ENCODE data around the gene ZNF789. TPM values are rescaled to one million over a fixed set of nuclear protein-coding genes. Genes with fewer than 3 reads are reported as not detected.
"Not testable (repeated sequence)": the region's sequence is repeated elsewhere in the genome, so short reads cannot be mapped to it uniquely, and the experiment has no call there.

Gene ZNF789
- total RNA-seq, result 20.8 TPM

DNA sequence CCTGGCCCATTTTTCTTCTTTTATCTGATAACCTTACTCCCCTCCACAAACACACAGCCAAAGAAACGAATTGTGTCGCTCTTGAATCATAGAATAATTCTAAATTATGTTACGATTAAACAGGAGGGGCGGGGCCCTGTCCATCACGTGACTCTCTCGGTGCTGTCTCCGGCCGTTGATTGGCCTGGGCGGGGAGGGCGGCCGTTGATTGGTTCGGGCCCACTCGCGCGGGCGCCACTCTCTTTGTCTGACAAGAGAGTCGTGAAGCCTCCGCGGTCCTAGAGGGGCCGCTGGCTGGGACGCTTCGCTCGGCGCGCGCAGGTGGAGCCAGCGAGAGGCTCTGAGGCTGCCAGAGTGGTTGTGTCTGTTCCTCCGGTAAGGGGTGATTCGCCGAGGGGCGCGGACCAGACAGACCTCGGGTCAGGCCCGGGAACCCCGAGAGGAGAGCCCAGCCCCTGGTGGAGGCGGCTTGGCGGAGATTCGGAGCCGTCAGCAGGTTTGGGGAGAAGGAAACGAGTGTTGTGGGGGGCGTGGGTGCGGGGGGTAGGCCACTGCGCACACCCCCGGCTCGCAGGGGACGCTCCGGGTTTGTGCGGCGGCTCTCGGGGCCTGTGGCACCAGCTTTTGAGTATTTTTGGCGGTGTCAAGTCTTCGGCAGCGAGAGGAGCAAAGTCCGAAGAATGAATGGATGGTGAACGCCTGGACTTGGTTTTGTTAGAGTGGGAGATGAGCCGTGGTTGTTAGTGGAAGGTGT, at the start of gene ZNF789:
ZNF789 (plus strand) TSS at position 330 of the 754 bp plus-strand sequence. CDS start 3,567 bp downstream, outside the sequence.
- DNase-seq (ENCODE audit: low spot score in 2 of 2), result peak; percentile 99
- FAIRE-seq, result peak; percentile 85

DNA sequence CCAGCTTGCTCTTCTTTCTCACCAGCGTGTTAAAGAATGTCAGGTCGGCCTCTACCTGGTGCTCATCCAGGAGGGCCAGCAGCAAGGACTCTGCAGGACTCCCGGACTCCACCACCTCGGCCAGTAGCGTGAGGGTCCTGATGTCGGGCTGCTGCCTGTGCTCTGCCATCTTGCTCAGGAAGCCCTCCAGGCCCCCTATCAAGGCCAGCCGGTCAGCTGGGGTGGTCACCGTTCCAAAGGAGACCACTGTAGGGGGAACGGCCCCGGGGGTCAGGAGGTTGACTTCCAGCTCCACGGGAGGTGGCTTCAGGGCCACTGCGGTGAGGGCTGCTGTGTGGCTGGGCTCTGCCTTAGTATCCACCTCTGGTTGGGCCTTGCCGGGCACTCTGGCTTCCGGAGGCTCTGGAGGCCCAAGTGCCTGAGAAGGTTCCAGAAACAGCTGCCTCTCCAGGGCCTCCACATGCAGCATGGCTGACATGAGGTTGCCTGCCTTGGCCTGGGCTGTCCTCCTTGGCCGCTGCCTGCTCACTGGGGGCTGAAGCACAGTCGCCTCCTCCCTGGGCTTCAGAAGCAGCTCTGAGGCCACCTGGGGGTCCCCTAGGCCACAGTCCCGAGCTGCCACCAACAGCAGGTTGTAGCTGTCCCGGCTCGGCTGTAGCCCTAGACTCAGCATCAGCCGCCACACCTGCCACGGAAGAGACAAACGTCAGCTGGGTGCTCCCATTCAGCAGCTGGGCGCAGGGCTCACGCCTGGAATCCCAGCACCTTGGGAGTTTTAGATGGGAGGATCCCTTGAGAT, 47.6 kb upstream of the ZNF789 start:
- DNase-seq (ENCODE audit: low spot score in 2 of 2) (no peak), FAIRE-seq (no peak)

DNA sequence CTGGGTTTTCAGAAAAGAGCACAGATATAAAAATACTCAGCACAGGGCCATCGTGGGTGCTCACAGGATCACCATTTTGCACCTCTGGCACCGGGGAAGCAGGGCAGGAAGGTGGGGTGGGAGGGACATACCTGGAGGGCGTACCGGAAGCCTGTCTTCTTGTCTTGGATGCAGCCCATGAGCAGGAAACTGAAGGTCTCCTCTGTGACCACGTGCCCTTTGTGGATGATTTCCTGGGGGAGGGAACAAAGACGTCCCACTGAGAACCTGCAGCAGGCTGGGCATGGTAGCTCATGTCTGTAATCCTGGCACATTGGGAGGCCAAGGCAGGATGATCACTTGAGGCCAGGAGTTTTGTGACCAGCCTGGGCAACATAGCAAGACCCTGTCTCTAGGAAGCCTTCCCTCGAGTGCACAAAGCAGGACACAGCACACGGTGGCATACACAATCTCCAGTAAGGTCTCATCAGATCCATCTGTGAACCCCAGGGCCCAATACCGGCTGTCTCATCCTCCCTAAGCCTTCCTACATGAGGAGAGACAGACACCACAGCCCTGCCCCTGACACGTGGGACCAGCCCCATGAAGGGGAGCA, 43.6 kb upstream of the ZNF789 start:
- DNase-seq (ENCODE audit: low spot score in 2 of 2) (no peak), FAIRE-seq (no peak)

DNA sequence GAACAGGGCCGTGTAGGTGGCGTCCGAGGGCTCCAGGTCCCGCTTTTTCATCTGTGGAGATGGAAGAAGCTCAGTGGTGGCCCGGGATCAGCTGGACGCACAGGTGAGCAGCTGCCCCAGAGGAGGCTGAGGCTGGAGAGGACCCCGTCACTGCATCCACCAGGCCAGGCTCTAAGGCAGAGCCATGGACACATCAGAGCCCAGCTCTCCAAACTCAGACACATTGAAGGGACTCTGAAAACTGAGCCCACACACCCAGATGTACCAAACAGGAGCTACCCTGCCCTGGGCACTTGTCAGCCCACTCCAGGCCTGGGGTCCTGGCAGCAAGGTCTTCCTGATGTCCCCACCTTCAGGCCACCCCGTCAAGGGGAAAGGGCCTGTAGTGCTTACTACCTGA, 42.9 kb upstream of the ZNF789 start:
- DNase-seq (ENCODE audit: low spot score in 2 of 2) (no peak), FAIRE-seq (no peak)

DNA sequence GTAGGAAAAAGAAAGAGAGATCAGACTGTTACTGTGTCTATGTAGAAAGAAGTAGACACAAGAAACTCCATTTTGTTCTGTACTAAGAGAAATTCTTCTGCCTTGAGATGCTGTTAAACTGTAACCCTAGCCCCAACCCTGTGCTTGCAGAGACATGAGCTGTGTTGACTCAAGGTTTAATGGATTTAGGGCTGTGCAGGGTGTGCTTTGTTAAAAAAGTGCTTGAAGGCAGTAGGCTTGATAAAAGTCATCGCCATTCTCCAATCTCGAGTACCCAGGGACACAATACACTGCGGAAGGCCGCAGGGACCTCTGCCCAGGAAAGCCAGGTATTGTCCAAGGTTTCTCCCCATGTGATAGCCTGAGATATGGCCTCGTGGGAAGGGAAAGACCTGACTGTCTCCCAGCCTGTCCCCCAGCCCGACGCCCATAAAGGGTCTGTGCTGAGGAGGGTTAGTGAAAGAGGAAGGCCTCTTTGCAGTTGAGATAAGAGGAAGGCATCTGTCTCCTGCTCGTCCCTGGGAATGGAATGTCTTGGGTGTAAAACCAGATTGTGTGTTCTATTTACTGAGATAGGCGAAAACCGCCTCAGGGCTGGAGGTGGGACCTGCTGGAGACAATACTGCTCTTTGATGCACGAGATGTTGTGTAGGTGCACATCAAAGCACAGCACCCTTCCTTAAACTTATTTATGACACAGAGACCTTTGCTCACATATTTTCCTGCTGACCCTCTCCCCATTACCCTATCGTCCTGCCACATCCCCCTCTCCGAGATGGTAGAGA, 40.7 kb upstream of the ZNF789 start:
- not testable (repeated sequence) for FAIRE-seq; DNase-seq (ENCODE audit: low spot score in 2 of 2)

DNA sequence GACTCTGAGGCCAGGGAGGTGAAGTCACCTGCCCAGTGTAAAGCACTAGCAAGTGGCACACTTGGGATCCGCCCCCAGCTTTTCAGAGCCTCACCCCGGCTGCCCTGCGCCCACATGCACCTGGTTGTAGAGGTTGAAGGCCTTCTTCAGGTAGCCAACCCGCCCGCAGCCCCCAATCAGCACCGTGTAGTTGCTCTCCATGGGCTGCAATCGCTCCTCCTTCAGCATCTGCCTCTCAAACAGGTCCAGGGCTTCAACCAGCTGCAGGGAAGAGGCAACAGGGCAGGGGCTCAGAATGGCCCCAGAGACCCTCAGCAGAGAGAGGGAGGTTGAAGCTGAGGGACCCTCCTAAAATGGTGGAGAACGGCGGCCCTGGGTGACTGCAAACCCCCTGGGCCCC, 39.5 kb upstream of the ZNF789 start:
- no peak for DNase-seq (ENCODE audit: low spot score in 2 of 2)

DNA sequence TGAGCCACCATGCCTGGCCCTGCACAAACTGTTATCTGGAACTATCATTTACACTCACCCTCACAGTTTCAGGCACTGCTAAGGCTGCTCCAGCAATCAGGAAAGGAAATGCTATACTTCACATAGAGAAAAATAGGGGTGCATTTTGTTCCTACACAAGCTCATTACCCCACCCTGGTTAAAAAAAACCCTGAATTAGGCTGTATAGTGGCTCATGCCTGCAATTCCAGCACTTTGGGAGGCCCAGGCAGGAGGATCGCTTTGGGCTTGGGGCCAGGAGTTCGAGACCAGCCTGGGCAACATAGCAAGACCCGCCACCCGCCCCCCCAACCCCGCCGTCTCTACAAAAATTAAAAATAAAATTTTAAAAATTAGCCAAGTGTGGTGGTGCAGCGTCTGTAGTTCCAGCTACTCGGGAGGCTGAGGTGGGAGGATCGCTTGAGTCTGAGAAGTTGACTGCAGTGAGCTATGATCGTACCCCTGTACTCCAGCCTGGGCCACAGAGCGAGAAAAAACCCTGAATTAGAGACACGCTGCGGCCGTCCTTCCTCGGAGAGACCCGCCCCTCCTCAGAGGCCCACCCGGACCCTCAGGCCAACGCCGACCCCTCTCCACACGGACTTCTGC, 34.6 kb upstream of the ZNF789 start:
- DNase-seq (ENCODE audit: low spot score in 2 of 2) (no peak), FAIRE-seq (no peak)

More for the DNA sequence above, 39.5 kb upstream of the ZNF789 start:
- FAIRE-seq, result no peak

DNA sequence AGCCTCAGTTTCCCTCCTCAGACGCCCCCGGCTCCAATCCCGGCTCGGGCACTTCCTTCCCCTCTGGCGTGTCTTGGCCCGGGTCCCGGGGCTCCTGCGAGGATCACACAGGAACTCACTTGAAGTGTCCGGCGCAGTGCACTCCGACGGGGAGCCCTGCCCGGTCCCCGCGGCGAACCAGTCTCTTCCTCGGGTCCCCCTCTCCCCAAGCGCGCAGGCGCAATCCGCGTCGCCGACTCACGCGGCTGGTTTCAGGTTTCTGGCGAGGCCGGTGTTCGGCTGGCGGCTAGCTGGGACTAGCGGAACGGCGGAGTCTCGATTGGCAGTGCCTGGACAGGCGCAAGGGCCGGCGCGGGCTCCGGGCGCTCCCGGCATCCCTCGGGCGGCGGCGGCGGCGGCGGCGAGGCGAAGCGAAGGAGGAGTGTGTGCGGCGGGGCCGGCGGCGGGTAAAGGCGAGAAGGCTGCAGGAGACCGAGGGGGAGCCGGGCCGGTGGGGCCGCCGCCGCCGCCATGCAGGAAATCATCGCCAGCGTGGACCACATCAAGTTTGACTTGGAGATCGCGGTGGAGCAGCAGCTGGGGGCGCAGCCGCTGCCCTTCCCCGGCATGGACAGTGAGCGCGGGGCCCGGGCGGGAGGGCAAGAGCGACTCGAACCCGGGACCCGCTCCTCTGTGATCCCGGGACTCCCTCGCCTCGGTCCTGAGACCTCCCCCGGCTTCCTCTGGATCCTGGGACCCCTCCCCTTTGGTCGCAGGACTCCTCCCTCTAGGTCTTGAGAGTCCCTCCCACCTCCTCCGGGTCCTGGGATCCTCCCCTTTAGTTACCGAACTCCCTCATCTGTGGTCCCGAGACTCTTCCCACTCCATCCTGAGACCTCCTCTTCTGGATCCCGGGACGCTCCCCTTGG, 33.9 kb upstream of the ZNF789 start, which contains the start of the genes CPSF4 and PTCD1:
CPSF4 (plus strand) TSS at position 371 of the 908 bp plus-strand sequence; CDS start at position 511, 140 bp downstream.
PTCD1 (minus strand) TSS at position 226 of the 908 bp plus-strand sequence. CDS start 3,556 bp downstream, outside the sequence.
- FAIRE-seq, result no peak
- DNase-seq (ENCODE audit: low spot score in 2 of 2), result peak; percentile 96 to 97

DNA sequence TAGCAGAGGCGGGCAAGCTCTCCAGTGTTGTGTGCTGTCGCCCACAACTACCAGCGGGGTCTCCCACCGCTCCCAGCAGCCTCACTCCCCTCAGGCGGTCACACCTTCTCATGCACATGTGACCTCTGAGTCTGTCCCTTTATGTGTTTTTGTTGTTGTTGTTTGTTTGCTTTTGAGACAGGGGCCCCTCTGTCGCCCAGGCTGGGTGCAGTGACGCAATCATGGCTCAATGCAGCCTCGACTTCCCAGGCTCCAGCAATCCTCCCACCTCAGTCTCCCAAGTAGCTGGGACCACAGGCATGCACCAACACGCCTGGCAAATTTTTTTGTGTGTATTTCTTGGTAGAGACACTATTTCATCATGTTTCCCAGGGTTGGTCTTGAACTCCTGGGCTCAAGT, 32.5 kb upstream of the ZNF789 start:
- DNase-seq (ENCODE audit: low spot score in 2 of 2), result no peak

DNA sequence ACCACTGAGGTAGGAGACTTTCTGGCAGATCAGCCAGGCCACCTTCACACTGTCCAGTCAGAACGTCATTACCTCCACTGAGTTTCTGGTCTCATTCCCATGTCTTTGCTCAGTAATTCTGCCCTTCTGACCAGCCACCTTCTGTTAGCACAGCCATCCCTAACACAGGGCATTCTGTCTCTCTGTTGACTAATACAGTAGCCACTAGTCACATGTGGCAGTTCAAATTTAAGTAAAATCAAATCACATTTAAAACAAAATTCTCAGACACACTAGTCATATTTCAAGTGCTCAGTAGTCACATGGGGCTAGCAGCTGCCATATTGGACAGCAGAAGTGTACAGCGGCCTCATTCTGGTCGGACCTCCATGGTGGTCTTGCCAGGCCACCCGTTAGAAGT, 26.6 kb upstream of the ZNF789 start:
- DNase-seq (ENCODE audit: low spot score in 2 of 2) (no peak), FAIRE-seq (no peak)

More for the DNA sequence above, 32.5 kb upstream of the ZNF789 start:
- no peak for FAIRE-seq

DNA sequence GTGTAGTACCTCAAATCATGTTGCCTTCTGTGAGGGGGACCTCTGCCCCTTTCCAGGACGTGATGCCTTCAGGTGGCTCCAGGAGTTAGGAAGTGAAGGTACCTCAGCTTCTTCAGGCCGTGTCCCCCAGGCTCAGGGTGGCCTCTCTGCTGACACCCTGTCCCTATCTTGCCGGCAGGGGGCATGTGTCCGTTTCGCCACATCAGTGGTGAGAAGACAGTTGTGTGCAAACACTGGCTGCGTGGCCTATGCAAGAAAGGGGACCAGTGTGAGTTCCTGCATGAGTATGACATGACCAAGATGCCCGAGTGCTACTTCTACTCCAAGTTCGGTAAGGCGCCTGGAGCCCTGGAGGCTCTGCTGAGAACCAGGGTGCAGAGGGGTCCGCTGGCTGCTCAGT, 24.7 kb upstream of the ZNF789 start:
- no peak for DNase-seq (ENCODE audit: low spot score in 2 of 2)
- no peak for FAIRE-seq

DNA sequence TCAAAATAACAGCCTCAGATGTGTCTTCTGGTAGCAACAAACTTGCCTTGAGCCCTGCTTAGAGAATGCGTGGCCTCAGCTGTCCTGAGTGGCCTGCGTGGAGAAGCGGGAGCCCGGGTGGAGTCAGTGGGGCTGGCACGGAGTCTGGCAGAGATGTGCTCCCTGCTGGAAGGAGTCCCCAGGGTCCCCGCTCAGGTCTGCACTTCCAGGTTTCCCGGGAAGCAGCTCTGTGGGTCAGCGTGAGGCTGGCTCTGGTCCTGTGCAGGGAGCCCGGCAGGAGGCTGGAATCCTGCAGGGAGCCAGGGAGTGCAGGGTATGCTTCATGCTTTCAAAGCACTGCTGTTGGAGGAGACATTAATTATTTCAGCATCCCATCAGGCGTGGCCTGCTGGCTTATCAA, 23.8 kb upstream of the ZNF789 start:
- FAIRE-seq, result no peak

DNA sequence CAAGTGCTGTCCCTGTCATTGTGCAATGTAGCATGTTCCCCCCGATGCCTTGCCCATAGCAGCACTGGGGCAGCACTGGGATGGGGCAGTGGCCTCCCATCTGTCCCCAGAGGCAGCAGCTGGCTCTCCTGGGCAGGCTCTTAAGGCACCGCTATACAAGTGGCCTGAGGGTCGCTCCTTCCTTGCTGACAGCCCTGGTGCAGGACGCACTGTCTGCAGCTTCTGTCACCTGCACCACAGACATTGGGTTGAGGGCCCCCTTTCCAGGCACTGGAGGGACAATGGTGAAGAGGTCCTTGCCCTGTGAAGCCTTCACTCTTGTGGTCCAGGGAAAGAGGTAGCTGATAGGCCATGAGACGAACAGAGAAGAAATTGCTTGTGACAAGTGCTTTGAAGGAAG, 23.4 kb upstream of the ZNF789 start:
- FAIRE-seq (no peak), DNase-seq (ENCODE audit: low spot score in 2 of 2) (no peak)

More for the DNA sequence above, 23.8 kb upstream of the ZNF789 start:
- DNase-seq (ENCODE audit: low spot score in 2 of 2), result no peak

DNA sequence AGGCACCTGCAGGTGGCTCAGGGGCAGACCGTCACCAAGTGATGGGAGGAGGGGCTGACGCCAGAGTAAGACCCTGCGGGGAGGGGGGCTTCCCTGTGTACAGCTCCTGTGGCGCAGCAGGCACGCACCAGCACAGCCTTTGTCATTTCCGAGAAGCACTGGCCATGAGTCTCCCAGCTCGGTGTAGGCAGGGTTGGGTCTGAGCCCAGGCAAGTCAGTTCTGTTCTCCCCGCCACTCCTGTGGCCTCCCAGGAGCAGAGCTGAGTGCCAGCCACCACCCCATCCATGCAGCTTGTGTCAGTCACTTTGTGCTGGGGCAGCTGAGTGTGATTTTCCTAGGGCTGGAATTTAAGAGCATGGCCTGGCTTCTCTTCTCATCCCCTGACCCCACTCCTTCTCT, 20.8 kb upstream of the ZNF789 start:
- DNase-seq (ENCODE audit: low spot score in 2 of 2), result peak in 1 of 2 donors; percentile 51

DNA sequence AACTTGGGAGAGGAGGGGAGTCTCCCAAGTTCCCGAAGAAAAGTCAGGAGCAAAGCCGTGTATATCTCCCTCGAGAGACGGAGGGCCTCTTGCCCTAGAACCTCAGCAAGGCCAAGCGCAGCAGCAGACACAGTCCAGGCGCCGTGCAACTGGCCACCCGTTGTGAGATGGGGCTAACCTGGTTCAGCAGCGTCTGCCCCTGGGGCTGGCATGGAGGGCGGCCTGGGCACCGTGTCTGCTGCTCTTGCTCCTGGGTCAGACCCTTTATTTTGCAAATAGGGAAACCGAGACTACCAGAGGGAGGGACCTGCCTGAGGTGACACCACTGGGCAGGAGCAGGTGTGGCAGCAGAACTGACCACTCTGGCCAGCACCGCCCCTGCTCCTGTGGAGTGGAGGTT, 20.1 kb upstream of the ZNF789 start:
- FAIRE-seq, result no peak

More for the DNA sequence above, 20.8 kb upstream of the ZNF789 start:
- FAIRE-seq, result no peak

DNA sequence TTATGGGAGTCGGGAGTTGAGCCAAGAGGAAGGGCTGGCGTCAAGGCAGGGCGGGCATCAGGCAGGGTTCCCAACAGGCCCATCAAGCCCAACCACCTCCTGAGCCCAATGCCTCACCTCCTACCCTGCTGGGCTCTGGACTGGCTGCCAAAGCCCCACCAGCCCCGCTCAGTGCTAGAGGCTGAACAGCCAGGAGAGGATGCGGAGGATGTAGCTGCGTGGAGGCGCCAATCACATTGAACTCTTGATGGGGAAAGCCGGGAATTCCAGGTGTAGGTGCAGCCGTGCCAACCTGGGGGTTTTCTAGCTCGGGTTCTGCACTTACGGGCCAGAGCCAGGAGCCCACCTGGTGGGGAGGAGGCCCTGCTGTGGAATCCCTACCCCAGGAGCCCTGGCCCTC, 19.6 kb upstream of the ZNF789 start:
- no peak for FAIRE-seq
- no peak for DNase-seq (ENCODE audit: low spot score in 2 of 2)

More for the DNA sequence above, 20.1 kb upstream of the ZNF789 start:
- no peak for DNase-seq (ENCODE audit: low spot score in 2 of 2)

DNA sequence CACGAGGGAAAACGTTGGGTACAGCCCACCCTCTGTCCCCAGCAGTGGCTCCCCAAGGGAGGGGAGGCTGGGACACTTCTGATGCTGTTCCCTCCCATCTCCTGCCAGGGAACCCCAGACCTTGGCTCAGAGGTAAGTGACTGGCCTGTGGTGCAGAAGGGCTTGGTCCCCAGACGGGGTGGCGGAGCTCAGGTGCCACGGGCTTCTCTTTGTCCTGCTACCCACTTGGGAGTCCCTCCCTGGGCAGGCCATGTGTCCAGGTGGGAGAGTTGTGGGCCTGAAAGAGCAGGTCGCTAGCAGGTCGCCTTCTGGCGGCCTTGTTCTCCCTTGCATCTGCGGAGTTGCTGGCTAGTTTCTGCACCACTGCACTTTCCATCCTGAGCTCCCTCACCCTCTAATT, 16.8 kb upstream of the ZNF789 start:
- DNase-seq (ENCODE audit: low spot score in 2 of 2) (no peak), FAIRE-seq (no peak)

DNA sequence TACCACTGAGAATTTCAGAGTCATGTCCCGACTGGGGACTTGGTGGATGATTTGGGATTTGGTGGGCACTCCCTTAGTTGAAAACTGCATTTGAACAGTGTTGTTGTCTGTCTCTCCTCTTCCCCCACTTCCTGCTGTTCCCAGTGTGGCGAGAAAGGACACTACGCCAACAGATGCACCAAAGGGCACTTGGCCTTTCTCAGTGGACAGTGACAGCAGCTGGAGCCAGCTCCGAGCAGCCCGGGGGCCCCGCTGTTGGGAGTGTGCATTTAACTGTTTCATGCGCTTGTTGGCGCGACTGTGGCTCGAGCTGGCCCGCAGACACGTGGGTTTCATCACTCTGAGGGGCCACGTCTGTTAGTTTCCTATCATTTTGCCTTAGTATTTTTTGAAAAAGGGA, 16.4 kb upstream of the ZNF789 start:
- DNase-seq (ENCODE audit: low spot score in 2 of 2) (no peak), FAIRE-seq (no peak)
